Measurements from ENCODE around the gene NAV2.
A peak's percentile ranks its signal among the peaks of the same experiment; 100 is the strongest.

- TF ChIP-seq CTCF (IDR thresholded peaks at IDR 0.05 in 8 of 11, conservative IDR thresholded peaks at IDR 0.05 in 3 of 11), result peak in 10 of 11 experiments; percentile 11 to 84 (median 72)
- TF ChIP-seq POLR2A (IDR thresholded peaks at IDR 0.05), result no peak
These were observed 225.7 kb downstream of the NAV2 start for GRCh38 chr11:19938169-19938856.
